BLaER1 treated with 17β-estradiol and CSF1 and Interleukin-3, amounts not matched to agents 10 nM and 100 nM (cell line): Measurements from ENCODE around the gene RUSF1.
A peak's percentile ranks its signal among the peaks of the same experiment; 100 is the strongest.

Experiments
- H3K27ac ChIP-seq, 11 experiments: shearing (Covaris generic); formaldehyde crosslinking; 2 replicates each; pipeline ENCODE4 v1.8.1; 2022
- H3K27me3 ChIP-seq, 11 experiments: shearing (Covaris generic); formaldehyde crosslinking; 2 replicates each; pipeline ENCODE4 v1.8.1; 2022
- H3K36me3 ChIP-seq, 11 experiments: shearing (Covaris generic); formaldehyde crosslinking; 2 replicates each; pipeline ENCODE4 v1.8.1; 2022
- H3K4me1 ChIP-seq, 10 experiments: shearing (Covaris generic); formaldehyde crosslinking; 2 replicates each; pipeline ENCODE4 v1.8.1; 2022
- H3K4me2 ChIP-seq, 11 experiments: shearing (Covaris generic); formaldehyde crosslinking; 2 replicates each; pipeline ENCODE4 v1.8.1; 2022
- H3K4me3 ChIP-seq, 10 experiments: shearing (Covaris generic); formaldehyde crosslinking; 2 replicates each; pipeline ENCODE4 v1.8.1; 2022
- H3K9ac ChIP-seq, 11 experiments: shearing (Covaris generic); formaldehyde crosslinking; 2 replicates each; pipeline ENCODE4 v1.8.1; 2022
- H3K9me3 ChIP-seq, 11 experiments: shearing (Covaris generic); formaldehyde crosslinking; replicated peaks in 1 of 11; 2 replicates each; pipeline ENCODE4 v1.8.1; 2022
- H4K20me1 ChIP-seq, 11 experiments: shearing (Covaris generic); formaldehyde crosslinking; 2 replicates each; pipeline ENCODE4 v1.8.1; 2022
- Cebpa-rat ChIP-seq, 11 experiments: shearing (Covaris generic); IDR thresholded peaks; 2 replicates each; pipeline ENCODE4 v1.8.1; 2022

The RUSF1 gene

DNA sequence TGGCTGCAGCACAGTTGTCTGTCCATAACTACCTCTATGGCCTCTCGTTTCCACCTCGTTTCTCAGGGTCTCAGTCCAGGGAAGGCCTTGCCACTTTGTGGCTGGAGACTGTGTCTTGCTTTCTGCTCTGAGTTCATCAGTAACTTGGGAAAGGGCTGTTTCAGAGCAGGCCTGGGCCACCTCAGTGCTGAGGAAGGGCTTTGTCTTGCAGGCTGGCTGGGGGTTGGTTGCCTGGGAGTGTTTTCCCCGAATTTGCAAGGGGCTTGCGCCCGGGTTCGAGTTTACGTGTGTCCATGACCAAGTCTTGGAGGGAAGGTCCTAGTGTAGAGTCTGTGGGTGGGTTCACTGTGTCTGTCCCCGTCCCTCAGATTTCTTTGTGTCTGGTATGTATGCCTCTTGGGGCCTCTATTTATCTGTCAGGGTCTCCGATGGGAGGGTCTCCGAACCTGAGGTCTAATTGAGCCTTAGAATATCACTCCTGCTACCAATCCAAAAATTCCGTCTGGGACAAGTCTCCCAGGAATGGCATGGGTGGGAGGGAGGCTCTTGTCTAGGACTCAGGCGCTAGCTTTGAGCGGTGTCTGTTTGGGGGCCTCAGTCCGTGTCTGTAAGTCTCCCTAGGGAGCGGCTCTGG, 36.8 kb downstream of the RUSF1 start:
- Histone ChIP-seq H3K4me2 (peak overlapping the region; percentile 84 to 98 (median 91)), H3K4me3 (peak overlapping the region; percentile 54 to 74 (median 64)), H3K36me3 (peaks cover 0 to 14% (median 0%) of the 10 kb centered on the region in 11 experiments; a peak in 5 of 22 replicates), H3K4me1 (peaks cover 62 to 84% (median 79%) of the 10 kb centered on the region in 10 experiments), H3K27ac (peak overlapping the region; percentile 25 to 82 (median 73); a peak in 21 of 22 replicates), H3K9me3 (no peaks in the 10 kb centered on the region), H3K27me3 (no peaks in the 10 kb centered on the region), H4K20me1 (peaks cover 0 to 7% (median 0%) of the 10 kb centered on the region in 11 experiments; a peak in 3 of 22 replicates), H3K9ac (peak overlapping the region; percentile 69 to 82 (median 78))
- TF ChIP-seq Cebpa-rat (IDR thresholded peaks at IDR 0.05) = no peak

DNA sequence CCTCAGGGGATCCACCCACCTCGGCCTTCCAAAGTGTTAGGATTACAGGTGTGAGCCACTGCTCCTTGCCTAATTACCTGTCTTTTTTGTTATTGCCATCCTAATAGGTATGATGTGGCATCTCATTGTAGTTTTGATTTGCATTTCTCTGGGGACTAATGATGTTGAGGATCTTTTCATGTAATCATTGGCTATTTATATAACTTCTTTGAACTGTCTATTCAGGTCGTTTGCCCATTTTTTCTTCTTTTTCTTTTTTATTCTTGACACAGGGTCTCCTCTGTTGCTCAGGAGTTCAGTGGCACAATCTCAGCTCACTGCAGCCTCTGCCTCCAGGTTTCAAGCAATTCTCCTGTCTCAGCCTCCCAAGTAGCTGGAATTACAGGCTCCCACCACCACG, 37.6 kb downstream of the RUSF1 start:
- TF ChIP-seq Cebpa-rat (IDR thresholded peaks at IDR 0.05) = no peak
- Histone ChIP-seq H3K4me1 (peaks cover 62 to 84% (median 79%) of the 10 kb centered on the region in 10 experiments), H3K9me3 (no peaks in the 10 kb centered on the region), H4K20me1 (peaks cover 0 to 14% (median 0%) of the 10 kb centered on the region in 11 experiments; a peak in 3 of 22 replicates), H3K4me3 (no peak overlapping the region), H3K4me2 (peak overlapping the region; percentile 84 to 98 (median 91)), H3K9ac (peak overlapping the region in 1 of 11 experiments; percentile 80; a peak in 2 of 22 replicates), H3K36me3 (peaks cover 0 to 21% (median 3%) of the 10 kb centered on the region in 11 experiments; a peak in 8 of 22 replicates), H3K27me3 (no peaks in the 10 kb centered on the region), H3K27ac (peak overlapping the region in 3 of 11 experiments; percentile 65 to 72 (median 72); a peak in 3 of 22 replicates)

DNA sequence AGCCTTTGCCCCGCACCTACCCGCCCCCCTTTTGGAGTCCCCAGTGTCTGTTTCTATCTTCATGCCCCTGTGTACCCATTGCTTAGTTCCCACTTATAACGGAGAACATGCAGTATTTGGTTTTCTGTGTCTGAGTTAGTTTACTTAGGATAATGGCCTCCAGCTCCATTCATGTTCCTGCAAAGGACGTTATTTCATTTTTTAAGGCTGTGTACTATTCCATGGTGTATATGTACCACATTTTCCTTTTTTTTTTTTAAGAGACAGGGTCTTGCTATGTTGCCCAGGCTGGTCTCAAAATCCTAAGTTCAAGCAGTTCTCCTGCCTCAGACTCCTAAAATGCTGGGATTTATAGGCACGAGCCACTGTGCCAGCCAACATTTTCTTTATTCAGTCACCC, 40.3 kb downstream of the RUSF1 start:
- H3K4me1 ChIP-seq = peaks cover 63 to 90% (median 87%) of the 10 kb centered on the region in 10 experiments
- H3K27me3 ChIP-seq = no peaks in the 10 kb centered on the region
- peaks cover 0 to 15% (median 0%) of the 10 kb centered on the region in 11 experiments; a peak in 3 of 22 replicates for H4K20me1 ChIP-seq
- H3K36me3 ChIP-seq = peaks cover 8 to 36% (median 25%) of the 10 kb centered on the region in 11 experiments
- no peak for TF ChIP-seq Cebpa-rat (IDR thresholded peaks at IDR 0.05)
- peak overlapping the region; percentile 72 to 100 (median 91) for H3K4me2 ChIP-seq
- no peaks in the 10 kb centered on the region for H3K9me3 ChIP-seq
- H3K27ac ChIP-seq = peak overlapping the region; percentile 57 to 97 (median 87); a peak in 20 of 22 replicates
- H3K4me3 ChIP-seq = peak overlapping the region in 5 of 10 experiments; percentile 28 to 56 (median 51); a peak in 4 of 20 replicates
- peak overlapping the region in 10 of 11 experiments; percentile 20 to 82 (median 78); a peak in 16 of 22 replicates for H3K9ac ChIP-seq

DNA sequence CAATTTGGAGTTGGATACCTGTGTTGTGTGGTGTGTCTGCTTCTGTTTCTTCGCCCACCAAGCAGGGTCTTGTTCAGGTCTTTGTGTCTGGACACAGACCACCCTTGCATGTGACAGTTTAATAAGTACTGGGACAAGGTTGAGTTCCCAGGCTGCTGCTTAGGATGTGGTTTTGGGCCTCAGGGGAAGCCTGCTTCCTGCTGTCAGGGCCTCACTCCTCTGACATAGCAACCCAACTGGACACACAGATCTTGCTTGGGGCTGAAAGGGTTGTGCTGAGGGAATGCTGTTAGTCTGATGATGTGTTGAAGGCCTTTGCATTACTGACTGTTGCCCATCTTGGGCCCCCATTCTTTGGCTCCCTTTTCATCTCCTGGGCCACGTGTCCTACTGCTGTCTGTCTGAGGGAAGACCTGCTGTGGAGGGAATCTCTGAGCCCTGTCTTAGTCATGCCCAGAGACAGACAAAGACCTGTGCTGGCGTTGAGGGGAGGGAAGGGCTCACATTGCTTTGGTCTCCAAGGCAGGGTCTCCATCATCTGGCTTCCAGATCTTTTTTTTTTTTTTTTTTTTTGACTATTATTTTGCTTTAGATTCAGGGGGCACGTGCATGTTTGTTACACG, 40.9 kb downstream of the RUSF1 start:
- Histone ChIP-seq H3K27ac (peak overlapping the region; percentile 57 to 97 (median 87)), H3K9me3 (no peaks in the 10 kb centered on the region), H4K20me1 (peaks cover 0 to 15% (median 0%) of the 10 kb centered on the region in 11 experiments; a peak in 3 of 22 replicates), H3K27me3 (no peaks in the 10 kb centered on the region), H3K9ac (peak overlapping the region; percentile 55 to 82 (median 75); a peak in 21 of 22 replicates), H3K36me3 (peaks cover 13 to 42% (median 31%) of the 10 kb centered on the region in 11 experiments), H3K4me2 (peak overlapping the region; percentile 72 to 100 (median 91)), H3K4me1 (peaks cover 57 to 90% (median 86%) of the 10 kb centered on the region in 10 experiments), H3K4me3 (peak overlapping the region in 8 of 10 experiments; percentile 17 to 56 (median 51); a peak in 15 of 20 replicates)
- TF ChIP-seq Cebpa-rat (IDR thresholded peaks at IDR 0.05) = no peak

DNA sequence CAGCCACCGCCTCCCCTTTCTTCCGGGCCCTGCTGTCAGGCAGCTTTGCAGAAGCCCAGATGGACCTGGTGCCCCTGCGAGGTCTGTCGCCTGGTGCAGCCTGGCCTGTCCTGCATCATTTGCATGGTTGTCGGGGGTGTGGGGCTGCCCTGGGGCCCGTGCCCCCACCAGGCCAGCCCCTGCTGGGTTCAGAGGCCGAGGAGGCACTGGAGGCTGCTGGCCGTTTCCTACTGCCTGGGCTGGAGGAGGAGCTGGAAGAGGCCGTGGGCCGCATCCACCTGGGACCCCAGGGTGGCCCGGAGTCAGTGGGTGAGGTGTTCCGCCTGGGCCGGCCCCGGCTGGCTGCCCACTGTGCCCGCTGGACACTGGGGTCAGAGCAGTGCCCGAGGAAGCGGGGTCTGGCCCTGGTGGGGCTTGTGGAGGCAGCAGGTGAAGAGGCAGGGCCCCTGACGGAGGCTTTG, 41.8 kb downstream of the RUSF1 start:
- Histone ChIP-seq H3K4me1 (peaks cover 53 to 91% (median 83%) of the 10 kb centered on the region in 10 experiments), H4K20me1 (peaks cover 0 to 22% (median 0%) of the 10 kb centered on the region in 11 experiments; a peak in 3 of 22 replicates), H3K9ac (peak overlapping the region; percentile 55 to 82 (median 75)), H3K4me3 (peak overlapping the region in 9 of 10 experiments; percentile 1 to 56 (median 51); a peak in 16 of 20 replicates), H3K36me3 (peaks cover 18 to 51% (median 37%) of the 10 kb centered on the region in 11 experiments), H3K9me3 (no peaks in the 10 kb centered on the region), H3K4me2 (peak overlapping the region; percentile 72 to 100 (median 91)), H3K27ac (peak overlapping the region; percentile 57 to 97 (median 87)), H3K27me3 (no peaks in the 10 kb centered on the region)
- no peak for TF ChIP-seq Cebpa-rat (IDR thresholded peaks at IDR 0.05)

DNA sequence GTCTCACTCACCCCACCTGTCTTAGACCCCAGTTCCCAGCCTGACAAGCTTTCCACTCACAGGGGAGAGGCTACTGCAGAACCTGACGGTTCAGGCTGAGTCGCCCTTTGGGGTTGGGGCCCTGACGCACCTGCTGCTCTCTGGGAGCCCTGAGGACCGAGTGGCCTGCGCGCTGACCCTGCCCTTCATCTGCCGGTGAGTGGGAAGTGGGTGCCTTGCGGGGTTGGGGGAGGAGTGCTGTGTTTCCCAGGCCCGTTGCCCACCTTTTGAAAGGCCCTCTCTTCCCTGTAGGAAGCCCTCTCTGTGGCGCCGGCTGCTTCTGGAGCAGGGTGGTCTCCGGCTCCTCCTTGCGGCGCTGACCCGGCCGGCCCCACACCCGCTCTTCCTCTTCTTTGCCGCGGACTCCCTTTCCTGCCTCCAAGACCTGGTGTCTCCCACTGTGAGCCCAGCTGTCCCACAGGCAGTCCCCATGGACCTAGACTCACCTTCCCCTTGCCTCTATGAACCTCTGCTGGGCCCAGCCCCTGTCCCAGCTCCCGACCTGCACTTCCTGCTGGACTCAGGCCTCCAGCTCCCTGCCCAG, 42.3 kb downstream of the RUSF1 start:
- peak overlapping the region; percentile 57 to 97 (median 87); a peak in 21 of 22 replicates for H3K27ac ChIP-seq
- H3K9me3 ChIP-seq = no peaks in the 10 kb centered on the region
- H4K20me1 ChIP-seq = peaks cover 0 to 27% (median 0%) of the 10 kb centered on the region in 11 experiments; a peak in 4 of 22 replicates
- H3K36me3 ChIP-seq = peaks cover 18 to 54% (median 37%) of the 10 kb centered on the region in 11 experiments
- H3K9ac ChIP-seq = peak overlapping the region; percentile 55 to 82 (median 75); a peak in 21 of 22 replicates
- peak overlapping the region; percentile 72 to 100 (median 91) for H3K4me2 ChIP-seq
- peak overlapping the region in 9 of 10 experiments; percentile 1 to 56 (median 51); a peak in 16 of 20 replicates for H3K4me3 ChIP-seq
- peaks cover 53 to 91% (median 83%) of the 10 kb centered on the region in 10 experiments for H3K4me1 ChIP-seq
- H3K27me3 ChIP-seq = no peaks in the 10 kb centered on the region
- TF ChIP-seq Cebpa-rat (IDR thresholded peaks at IDR 0.05) = no peak

DNA sequence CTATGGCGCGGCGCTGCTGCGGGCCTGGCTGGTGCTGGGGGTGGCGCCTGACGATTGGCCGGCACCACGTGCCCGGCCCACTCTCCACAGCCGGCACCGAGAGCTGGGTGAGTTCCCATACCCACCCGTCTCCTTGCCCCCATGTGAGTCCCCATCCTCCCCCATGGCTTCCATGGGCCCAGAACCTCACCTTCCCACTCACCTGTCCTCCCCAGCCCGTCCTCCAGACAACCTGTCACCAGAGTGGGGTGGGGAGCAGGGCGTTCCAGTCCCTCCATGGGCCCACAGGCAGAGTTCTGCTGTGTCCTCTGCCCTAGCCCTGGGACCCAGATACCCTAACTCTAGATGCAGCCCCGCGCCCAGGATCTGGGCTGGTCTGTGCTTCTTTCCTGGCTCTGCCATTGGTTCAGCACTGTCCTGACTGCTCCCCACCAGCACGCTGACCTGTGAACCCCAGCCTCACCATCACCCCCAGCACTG, 43.4 kb downstream of the RUSF1 start:
- Histone ChIP-seq H3K4me2 (peak overlapping the region in 9 of 11 experiments; percentile 7 to 99 (median 88); a peak in 11 of 22 replicates), H3K4me1 (peaks cover 54 to 90% (median 83%) of the 10 kb centered on the region in 10 experiments), H3K27ac (peak overlapping the region in 3 of 11 experiments; percentile 2 to 48 (median 31); a peak in 5 of 22 replicates), H3K27me3 (no peaks in the 10 kb centered on the region), H3K9ac (peak overlapping the region in 1 of 11 experiments; percentile 19; a peak in 1 of 22 replicates), H3K4me3 (no peak overlapping the region), H4K20me1 (peaks cover 0 to 37% (median 0%) of the 10 kb centered on the region in 11 experiments; a peak in 4 of 22 replicates), H3K9me3 (no peaks in the 10 kb centered on the region), H3K36me3 (peaks cover 18 to 54% (median 37%) of the 10 kb centered on the region in 11 experiments)
- TF ChIP-seq Cebpa-rat (IDR thresholded peaks at IDR 0.05) = no peak

DNA sequence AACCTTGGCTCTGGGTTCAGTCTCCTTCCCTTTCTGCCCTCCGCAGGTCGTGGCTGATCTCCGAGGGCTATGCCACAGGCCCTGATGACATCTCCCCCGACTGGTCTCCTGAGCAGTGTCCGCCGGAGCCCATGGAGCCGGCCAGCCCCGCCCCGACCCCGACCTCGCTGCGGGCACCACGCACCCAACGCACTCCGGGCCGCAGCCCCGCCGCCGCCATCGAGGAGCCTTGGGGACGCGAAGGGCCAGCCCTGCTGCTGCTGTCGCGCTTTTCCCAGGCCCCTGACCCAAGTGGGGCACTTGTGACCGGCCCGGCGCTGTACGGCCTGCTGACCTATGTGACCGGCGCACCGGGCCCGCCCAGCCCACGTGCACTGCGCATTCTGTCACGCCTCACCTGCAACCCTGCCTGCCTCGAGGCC, 43.8 kb downstream of the RUSF1 start:
- Histone ChIP-seq H4K20me1 (peaks cover 0 to 37% (median 0%) of the 10 kb centered on the region in 11 experiments; a peak in 4 of 22 replicates), H3K36me3 (peaks cover 18 to 54% (median 37%) of the 10 kb centered on the region in 11 experiments), H3K4me1 (peaks cover 54 to 90% (median 83%) of the 10 kb centered on the region in 10 experiments), H3K9ac (no peak overlapping the region), H3K27ac (peak overlapping the region in 4 of 11 experiments; percentile 13 to 48 (median 38); a peak in 5 of 22 replicates), H3K27me3 (no peaks in the 10 kb centered on the region), H3K4me3 (no peak overlapping the region), H3K9me3 (no peaks in the 10 kb centered on the region), H3K4me2 (peak overlapping the region in 6 of 11 experiments; percentile 7 to 98 (median 58); a peak in 4 of 22 replicates)
- no peak for TF ChIP-seq Cebpa-rat (IDR thresholded peaks at IDR 0.05)
